Activated T-helper 2 cell treated with anti-CD3 and anti-CD28 coated beads, Interferon-gamma antibody, Interleukin-2, Interleukin-4, amounts not matched to agents 10 μg/mL and 5 μg/mL and 100 μg/mL, durations not matched to agents 14 hours and 24 hours and 36 hours (primary cell): ENCODE measurements around the gene TRIM38. TPM values are rescaled to one million over a fixed set of nuclear protein-coding genes. Genes with fewer than 3 reads are reported as not detected.
"Not testable (repeated sequence)": the region's sequence is repeated elsewhere in the genome, so short reads cannot be mapped to it uniquely, and the experiment has no call there.

ENCODE experiments used
- DNase-seq: peaks from one replicate; pipeline ENCODE4 v3.0.0; 2021; ENCODE audit warnings: low spot score
- H3K27ac Mint-ChIP-seq: one replicate; pipeline ENCODE4 v1.8.0; 2021; ENCODE audit warnings: mixed read lengths
- H3K27me3 Mint-ChIP-seq: one replicate; pipeline ENCODE4 v1.8.0; 2021; ENCODE audit warnings: low read depth, mixed read lengths
- H3K36me3 Mint-ChIP-seq: one replicate; pipeline ENCODE4 v1.8.0; 2021; ENCODE audit warnings: low read depth, mixed read lengths
- H3K4me1 Mint-ChIP-seq: one replicate; pipeline ENCODE4 v1.8.0; 2021; ENCODE audit warnings: low read depth, mixed read lengths
- H3K4me3 Mint-ChIP-seq: one replicate; pipeline ENCODE4 v1.8.0; 2021; ENCODE audit warnings: low read depth, mild to moderate bottlenecking, moderate library complexity, mixed read lengths
- H3K9me3 Mint-ChIP-seq: one replicate; pipeline ENCODE4 v1.8.0; 2021; ENCODE audit warnings: mixed read lengths
- intact Hi-C: fragments of 100-400 bp; cut with micrococcal nuclease; formaldehyde crosslinking; loops from one replicate; pipeline ENCODE4 v1.15.1; 2023
- total RNA-seq: library from RNA; stranded (reverse); gene quantifications from 2 replicates; pipeline ENCODE4 v1.2.3, GENCODE V29; 2022

The TRIM38 gene
- total RNA-seq, 1 donor from 2014 or later = 29.2 TPM

GRCh38 chr6:25928562-25929324 lies 33.9 kb upstream of the TRIM38 start:
- no peaks in the 10 kb centered on the region for H3K27me3 Mint-ChIP-seq
- intact Hi-C loops = no loop called here
- H3K27ac Mint-ChIP-seq = no peak overlapping the region
- no peaks in the 10 kb centered on the region for H3K36me3 Mint-ChIP-seq
- DNase-seq = no peak
- H3K4me1 Mint-ChIP-seq = peaks cover 17% of the 10 kb centered on the region
- no peak overlapping the region for H3K4me3 Mint-ChIP-seq
- H3K9me3 Mint-ChIP-seq = no peaks in the 10 kb centered on the region

- DNase-seq, H3K9me3 Mint-ChIP-seq, H3K27me3 Mint-ChIP-seq, H3K27ac Mint-ChIP-seq, H3K4me3 Mint-ChIP-seq, H3K36me3 Mint-ChIP-seq, intact Hi-C loops: not testable (repeated sequence)
- H3K4me1 Mint-ChIP-seq = peaks cover 20% of the 10 kb centered on the region
Measured at GRCh38 chr6:25929785-25930184, 32.8 kb upstream of the TRIM38 start.

- H3K27me3 Mint-ChIP-seq = no peaks in the 10 kb centered on the region
- no peak for DNase-seq
- intact Hi-C loops = no loop called here
- H3K4me3 Mint-ChIP-seq = no peak within 1 kb of the TSS
- no peaks in the 10 kb centered on the region for H3K36me3 Mint-ChIP-seq
- H3K27ac Mint-ChIP-seq = no peak within 1 kb of the TSS
- peaks cover 20% of the 10 kb centered on the region for H3K4me1 Mint-ChIP-seq
- no peaks in the 10 kb centered on the region for H3K9me3 Mint-ChIP-seq
Measured at GRCh38 chr6:25930532-25931410, 31.8 kb upstream of the TRIM38 start, which contains the start of gene SLC17A2. TSS of gene SLC17A2 (minus strand) at chr6:25930691. CDS start at chr6:25925796, 4,895 bp downstream.

- Mint-ChIP-seq H3K4me3 (no peak overlapping the region), H3K27me3 (peaks cover 2% of the 10 kb centered on the region), H3K4me1 (peaks cover 20% of the 10 kb centered on the region), H3K9me3 (no peaks in the 10 kb centered on the region), H3K36me3 (no peaks in the 10 kb centered on the region), H3K27ac (no peak overlapping the region)
- no peak for DNase-seq
- intact Hi-C loops = no loop called here
Measured at GRCh38 chr6:25931411-25931709, 31.2 kb upstream of the TRIM38 start.

- Mint-ChIP-seq H3K9me3 (no peaks in the 10 kb centered on the region), H3K27me3 (peaks cover 3% of the 10 kb centered on the region), H3K27ac (no peak overlapping the region), H3K36me3 (no peaks in the 10 kb centered on the region), H3K4me3 (no peak overlapping the region), H3K4me1 (peaks cover 7% of the 10 kb centered on the region)
- DNase-seq = no peak
- intact Hi-C loops = no loop called here
Measured at GRCh38 chr6:25934156-25934555, 28.4 kb upstream of the TRIM38 start.

- H3K4me1 Mint-ChIP-seq = peaks cover 3% of the 10 kb centered on the region
- H3K9me3 Mint-ChIP-seq = no peaks in the 10 kb centered on the region
- H3K36me3 Mint-ChIP-seq = no peaks in the 10 kb centered on the region
- H3K27me3 Mint-ChIP-seq = peaks cover 3% of the 10 kb centered on the region
- H3K4me3 Mint-ChIP-seq = no peak overlapping the region
- intact Hi-C loops = no loop called here
- DNase-seq = no peak
- no peak overlapping the region for H3K27ac Mint-ChIP-seq
Measured at GRCh38 chr6:25934735-25935313, 27.8 kb upstream of the TRIM38 start.

- H3K27me3 Mint-ChIP-seq = peaks cover 3% of the 10 kb centered on the region
- no peaks in the 10 kb centered on the region for H3K9me3 Mint-ChIP-seq
- intact Hi-C loops = no loop called here
- no peak overlapping the region for H3K27ac Mint-ChIP-seq
- no peak for DNase-seq
- H3K36me3 Mint-ChIP-seq = no peaks in the 10 kb centered on the region
- no peak overlapping the region for H3K4me3 Mint-ChIP-seq
- H3K4me1 Mint-ChIP-seq = peaks cover 8% of the 10 kb centered on the region
Measured at GRCh38 chr6:25935953-25936352, 26.6 kb upstream of the TRIM38 start.

- DNase-seq = no peak
- no peaks in the 10 kb centered on the region for H3K9me3 Mint-ChIP-seq
- no peak overlapping the region for H3K4me3 Mint-ChIP-seq
- peaks cover 21% of the 10 kb centered on the region for H3K4me1 Mint-ChIP-seq
- intact Hi-C loops = no loop called here
- H3K36me3 Mint-ChIP-seq = no peaks in the 10 kb centered on the region
- peaks cover 5% of the 10 kb centered on the region for H3K27me3 Mint-ChIP-seq
- H3K27ac Mint-ChIP-seq = no peak overlapping the region
Measured at GRCh38 chr6:25939593-25939992, 23.0 kb upstream of the TRIM38 start.

GRCh38 chr6:25942561-25943147 lies 19.9 kb upstream of the TRIM38 start:
- intact Hi-C loops = loop anchor here (1.0 to 5.0 kb wide), 4 partner anchors 65 to 670 kb away; no protein-coding TSS in a partner anchor
- no peak overlapping the region for H3K27ac Mint-ChIP-seq
- peaks cover 41% of the 10 kb centered on the region for H3K4me1 Mint-ChIP-seq
- DNase-seq = no peak
- H3K27me3 Mint-ChIP-seq = peaks cover 2% of the 10 kb centered on the region
- H3K36me3 Mint-ChIP-seq = peaks cover 8% of the 10 kb centered on the region
- no peak overlapping the region for H3K4me3 Mint-ChIP-seq
- peaks cover 8% of the 10 kb centered on the region for H3K9me3 Mint-ChIP-seq

GRCh38 chr6:25943887-25944286 lies 18.7 kb upstream of the TRIM38 start:
- DNase-seq = no peak
- Mint-ChIP-seq H3K4me3 (no peak overlapping the region), H3K4me1 (peaks cover 41% of the 10 kb centered on the region), H3K27me3 (peaks cover 2% of the 10 kb centered on the region), H3K9me3 (peaks cover 8% of the 10 kb centered on the region), H3K27ac (no peak overlapping the region), H3K36me3 (peaks cover 8% of the 10 kb centered on the region)
- intact Hi-C loops = loop anchor here (2.0 to 5.0 kb wide), 3 partner anchors 25 to 672 kb away; no protein-coding TSS in a partner anchor

- H3K4me1 Mint-ChIP-seq = peaks cover 40% of the 10 kb centered on the region
- peak; percentile 26 for DNase-seq
- H3K4me3 Mint-ChIP-seq = no peak overlapping the region
- intact Hi-C loops = loop anchor here (1.0 to 5.0 kb wide), 8 partner anchors 17 to 673 kb away; partner anchors contain the start of gene TRIM38
- H3K27me3 Mint-ChIP-seq = peaks cover 2% of the 10 kb centered on the region
- peaks cover 8% of the 10 kb centered on the region for H3K36me3 Mint-ChIP-seq
- peaks cover 8% of the 10 kb centered on the region for H3K9me3 Mint-ChIP-seq
- peak overlapping the region; percentile 24 for H3K27ac Mint-ChIP-seq
Measured at GRCh38 chr6:25944688-25945574, 17.7 kb upstream of the TRIM38 start.

- H3K36me3 Mint-ChIP-seq, H3K9me3 Mint-ChIP-seq, H3K27me3 Mint-ChIP-seq, DNase-seq, H3K4me3 Mint-ChIP-seq: not testable (repeated sequence)
- Mint-ChIP-seq H3K27ac (peak overlapping the region; percentile 24), H3K4me1 (peaks cover 38% of the 10 kb centered on the region)
- intact Hi-C loops = loop anchor here (1.0 to 5.0 kb wide), 6 partner anchors 17 to 167 kb away; partner anchors contain the start of gene TRIM38
Measured at GRCh38 chr6:25945738-25946137, 16.9 kb upstream of the TRIM38 start.
